H9 (cell line): ENCODE data around the gene PGF. TPM values are rescaled to one million over a fixed set of nuclear protein-coding genes. Genes with fewer than 3 reads are reported as not detected.

Source experiments
- DNase-seq: peaks from one replicate; pipeline ENCODE4 v3.0.0-alpha.2; 2017
- H2AFZ ChIP-seq: one replicate; pipeline ENCODE4 v1.6.1; 2013; ENCODE audit warnings: mild to moderate bottlenecking, low read length, control low read depth, moderate library complexity
- H2AK5ac ChIP-seq: 2 replicates; pipeline ENCODE4 v1.6.1; 2013; ENCODE audit warnings: low read length, control low read depth, mixed read lengths; ENCODE audit not compliant: insufficient read length
- H2BK120ac ChIP-seq: one replicate; pipeline ENCODE4 v1.6.1; 2013; ENCODE audit warnings: low read depth, mild to moderate bottlenecking, low read length, control low read depth, inconsistent platforms; ENCODE audit not compliant: poor library complexity, severe bottlenecking
- H2BK12ac ChIP-seq: 2 replicates; pipeline ENCODE4 v1.6.1; 2013; ENCODE audit warnings: low read length, control low read depth, mixed read lengths, low read depth; ENCODE audit not compliant: insufficient read length
- H2BK15ac ChIP-seq: 2 replicates; pipeline ENCODE4 v1.6.1; 2013; ENCODE audit warnings: low read depth, low read length, control low read depth
- H2BK20ac ChIP-seq: one replicate; pipeline ENCODE4 v1.6.1; 2013; ENCODE audit warnings: low read depth, mild to moderate bottlenecking, low read length, control low read depth, inconsistent platforms; ENCODE audit not compliant: poor library complexity, severe bottlenecking
- H2BK5ac ChIP-seq: 2 replicates; pipeline ENCODE4 v1.6.1; 2013; ENCODE audit warnings: low read length, control low read depth, mixed read lengths; ENCODE audit not compliant: insufficient read length
- H3K14ac ChIP-seq: 2 replicates; pipeline ENCODE4 v1.6.1; 2013; ENCODE audit warnings: low read length, control low read depth; ENCODE audit not compliant: insufficient read depth
- H3K18ac ChIP-seq: 2 replicates; pipeline ENCODE4 v1.6.1; 2013; ENCODE audit warnings: low read depth, mild to moderate bottlenecking, mixed read lengths, low read length, control low read depth; ENCODE audit not compliant: insufficient read length
- H3K23ac ChIP-seq: 2 replicates; pipeline ENCODE4 v1.6.1; 2013; ENCODE audit warnings: low read length, control low read depth, mixed read lengths, low read depth; ENCODE audit not compliant: insufficient read length
- H3K23me2 ChIP-seq: 2 replicates; pipeline ENCODE4 v1.6.1; 2013; ENCODE audit warnings: low read depth, mild to moderate bottlenecking, mixed read lengths, low read length, control low read depth; ENCODE audit not compliant: insufficient read length, poor library complexity, severe bottlenecking
- H3K27ac ChIP-seq: 2 replicates; pipeline ENCODE4 v1.5.1; 2013; ENCODE audit warnings: low read length, control low read depth, mixed read lengths, low read depth; ENCODE audit not compliant: insufficient read length
- H3K27me3 ChIP-seq: 2 replicates; pipeline ENCODE4 v1.6.1; 2013; ENCODE audit warnings: low read length, control low read depth, inconsistent platforms; ENCODE audit not compliant: insufficient read depth
- H3K4ac ChIP-seq: 2 replicates; pipeline ENCODE4 v1.6.1; 2013; ENCODE audit warnings: low read depth, mild to moderate bottlenecking, control low read depth, inconsistent platforms, low read length, moderate library complexity
- H3K4me1 ChIP-seq: 2 replicates; pipeline ENCODE4 v1.6.1; 2013; ENCODE audit warnings: low read length, control low read depth, inconsistent platforms; ENCODE audit not compliant: insufficient read depth
- H3K4me2 ChIP-seq: 2 replicates; pipeline ENCODE4 v1.6.1; 2013; ENCODE audit warnings: low read length, control low read depth, mixed read lengths; ENCODE audit not compliant: insufficient read length, insufficient read depth
- H3K56ac ChIP-seq: 2 replicates; pipeline ENCODE4 v1.6.1; 2013; ENCODE audit warnings: low read depth, mild to moderate bottlenecking, mixed read lengths, low read length, control low read depth; ENCODE audit not compliant: insufficient read length
- H3K79me1 ChIP-seq: 2 replicates; pipeline ENCODE4 v1.6.1; 2013; ENCODE audit warnings: low read depth, mild to moderate bottlenecking, moderate library complexity, low read length, control low read depth, inconsistent platforms; ENCODE audit not compliant: insufficient read depth, poor library complexity, severe bottlenecking
- H3K79me2 ChIP-seq: 2 replicates; pipeline ENCODE4 v1.6.1; 2013; ENCODE audit warnings: low read length, control low read depth, inconsistent platforms; ENCODE audit not compliant: insufficient read depth
- H3K9ac ChIP-seq: 2 replicates; pipeline ENCODE4 v1.6.1; 2013; ENCODE audit warnings: low read length, control low read depth, mixed read lengths; ENCODE audit not compliant: insufficient read length; ENCODE audit errors: extremely low read depth
- H3K9me3 ChIP-seq: one replicate; pipeline ENCODE4 v1.6.1; 2013; ENCODE audit warnings: low read depth, low read length, inconsistent platforms; ENCODE audit not compliant: control insufficient read depth
- H3T11ph ChIP-seq: one replicate; pipeline ENCODE4 v1.6.1; 2013; ENCODE audit warnings: mild to moderate bottlenecking, low read length, control low read depth, inconsistent platforms
- H4K20me1 ChIP-seq: one replicate; pipeline ENCODE4 v1.6.1; 2013; ENCODE audit not compliant: control insufficient read depth, insufficient read length, insufficient read depth
- H4K5ac ChIP-seq: 2 replicates; pipeline ENCODE4 v1.6.1; 2013; ENCODE audit warnings: low read depth, mild to moderate bottlenecking, mixed read lengths, low read length, control low read depth; ENCODE audit not compliant: insufficient read length
- H4K8ac ChIP-seq: replicated peaks from 2 replicates; pipeline ENCODE4 v1.6.1; 2013; ENCODE audit warnings: low read length, control low read depth, mixed read lengths, low read depth; ENCODE audit not compliant: insufficient read length
- H4K91ac ChIP-seq: 2 replicates; pipeline ENCODE4 v1.6.1; 2013; ENCODE audit warnings: low read depth, mild to moderate bottlenecking, moderate library complexity, mixed read lengths, low read length, control low read depth; ENCODE audit not compliant: insufficient read length
- H3K27ac Mint-ChIP-seq, 3 experiments: 2 replicates in 2 of 3; 3 replicates in 1 of 3; pipeline ENCODE4 v1.8.0; 2020 to 2021; ENCODE audit warnings: mixed read lengths in 3 of 3, mild to moderate bottlenecking in 1 of 3, moderate library complexity in 1 of 3
- H3K27me3 Mint-ChIP-seq: 2 replicates; pipeline ENCODE4 v1.8.0; 2021; ENCODE audit warnings: low read depth, mild to moderate bottlenecking, moderate library complexity, mixed read lengths
- H3K36me3 Mint-ChIP-seq, 3 experiments: 2 replicates in 2 of 3; 3 replicates in 1 of 3; pipeline ENCODE4 v1.8.0; 2020 to 2021; ENCODE audit warnings: low read depth in 3 of 3, mixed read lengths in 3 of 3; ENCODE audit not compliant: insufficient read depth in 1 of 3
- H3K4me1 Mint-ChIP-seq, 2 experiments: 2 replicates each; pipeline ENCODE4 v1.8.0; 2020; ENCODE audit warnings: mixed read lengths in 2 of 2
- H3K4me3 Mint-ChIP-seq, 2 experiments: 2 replicates in 1 of 2; 3 replicates in 1 of 2; pipeline ENCODE4 v1.8.0; 2020 to 2021; ENCODE audit warnings: mild to moderate bottlenecking in 2 of 2, mixed read lengths in 2 of 2, moderate library complexity in 1 of 2
- H3K9me3 Mint-ChIP-seq, 2 experiments: 2 replicates in 1 of 2; 3 replicates in 1 of 2; pipeline ENCODE4 v1.8.0; 2020; ENCODE audit warnings: mild to moderate bottlenecking in 2 of 2, mixed read lengths in 2 of 2, moderate library complexity in 1 of 2
- CTCF ChIP-seq: fragments of 200-600 bp; sonication (generic); conservative IDR thresholded peaks from 3 replicates; pipeline ENCODE4 v1.8.0; 2021; ENCODE audit warnings: antibody characterized with exemption, mild to moderate bottlenecking
- WGBS: extraction: QIAGEN DNeasy Blood & Tissue Kit; methylation state at CpG from one replicate; pipeline ENCODE4 v1.1.7; 2013; ENCODE audit warnings: missing lambda C conversion rate, low lambda C conversion rate, mixed read lengths; ENCODE audit not compliant: insufficient read length; ENCODE audit errors: extremely low coverage; 5-methylcytosine and 5-hydroxymethylcytosine counted together
- total RNA-seq: library from RNA; stranded (reverse); gene quantifications from 2 replicates; pipeline ENCODE4 v1.2.1, GENCODE V29; 2021

Gene PGF
- total RNA-seq, 1 experiment from 2014 or later, result 2.3 TPM

GRCh38 chr14:74911704-74912103 lies 43.7 kb downstream of the PGF start:
- Mint-ChIP-seq H3K4me1 (peaks cover 0 to 3% of the 10 kb centered on the region in 2 experiments; a peak in 2 of 4 replicates), H3K27ac (peak overlapping the region in 1 of 3 experiments; percentile 83; a peak in 1 of 7 replicates), H3K27me3 (no peaks in the 10 kb centered on the region), H3K36me3 (peaks cover 0 to 1% (median 0%) of the 10 kb centered on the region in 3 experiments; a peak in 2 of 7 replicates), H3K9me3 (no peaks in the 10 kb centered on the region), H3K4me3 (no peak overlapping the region)
- Histone ChIP-seq H3K9me3 (no peaks in the 10 kb centered on the region), H3K79me1 (no peaks in the 10 kb centered on the region), H3K56ac (no peak overlapping the region), H3K4me1 (no peaks in the 10 kb centered on the region), H4K20me1 (no peaks in the 10 kb centered on the region), H4K8ac (no peak overlapping the region), H3K27me3 (no peaks in the 10 kb centered on the region), H3K4me2 (no peak overlapping the region), H2BK20ac (no peak overlapping the region), H3K23ac (no peak overlapping the region), H2BK120ac (no peak overlapping the region), H3K4ac (no peak overlapping the region), H3K18ac (no peak overlapping the region), H3K14ac (no peak overlapping the region), H3K79me2 (no peaks in the 10 kb centered on the region), H2AFZ (no peak overlapping the region), H3K27ac (no peak overlapping the region), H3K23me2 (no peaks in the 10 kb centered on the region), H4K5ac (no peak overlapping the region), H2AK5ac (no peak overlapping the region), H4K91ac (no peak overlapping the region), H3K9ac (no peak overlapping the region), H2BK15ac (no peak overlapping the region), H2BK12ac (no peak overlapping the region), H2BK5ac (no peak overlapping the region), H3T11ph (no peak overlapping the region)
- TF ChIP-seq CTCF, result no peak
- no peak for DNase-seq
- WGBS, result no CpG with 5 or more reads among the region's 5 CpGs
